Activated T-helper 1 cell treated with anti-CD3 and anti-CD28 coated beads, Interleukin-2, amount 50 U/mL, for 16 hours (primary cell): ENCODE measurements around the gene HMGCLL1.

ENCODE experiments used
- DNase-seq, 2 donors: peaks; one replicate each; pipeline ENCODE4 v3.0.0-alpha.2; 2020; ENCODE audit warnings: low read depth in 1 of 2, low spot score in 1 of 2

HMGCLL1 gene

GRCh38 chr6:55536391-55536956, 42.5 kb downstream of the HMGCLL1 start:
- no peak for DNase-seq

GRCh38 chr6:55531496-55531895, 47.5 kb downstream of the HMGCLL1 start:
- no peak for DNase-seq

- no peak for DNase-seq
Measured at GRCh38 chr6:55530931-55531330, 48.1 kb downstream of the HMGCLL1 start.

- no peak for DNase-seq
Measured at GRCh38 chr6:55528624-55529023, 50.4 kb downstream of the HMGCLL1 start.

- no peak for DNase-seq
Measured at GRCh38 chr6:55524441-55524840, 54.6 kb downstream of the HMGCLL1 start.

- no peak for DNase-seq
Measured at GRCh38 chr6:55518529-55519060, 60.4 kb downstream of the HMGCLL1 start.

GRCh38 chr6:55516736-55517135, 62.3 kb downstream of the HMGCLL1 start:
- DNase-seq: no peak

- DNase-seq: no peak
Measured at GRCh38 chr6:55512904-55513303, 66.1 kb downstream of the HMGCLL1 start.

GRCh38 chr6:55511122-55511800, 67.7 kb downstream of the HMGCLL1 start:
- DNase-seq: no peak

- DNase-seq: no peak
Measured at GRCh38 chr6:55499591-55499990, 79.4 kb downstream of the HMGCLL1 start.

- DNase-seq: no peak
Measured at GRCh38 chr6:55497694-55498093, 81.3 kb downstream of the HMGCLL1 start.

GRCh38 chr6:55496201-55496600, 82.8 kb downstream of the HMGCLL1 start:
- no peak for DNase-seq

- DNase-seq: no peak
Measured at GRCh38 chr6:55495277-55495676, 83.7 kb downstream of the HMGCLL1 start.

- no peak for DNase-seq
Measured at GRCh38 chr6:55494411-55494810, 84.6 kb downstream of the HMGCLL1 start.

GRCh38 chr6:55492259-55492658, 86.7 kb downstream of the HMGCLL1 start:
- DNase-seq: no peak

- no peak for DNase-seq
Measured at GRCh38 chr6:55490871-55491270, 88.1 kb downstream of the HMGCLL1 start.

- no peak for DNase-seq
Measured at GRCh38 chr6:55474382-55474781, 104.6 kb downstream of the HMGCLL1 start.

- no peak for DNase-seq
Measured at GRCh38 chr6:55473722-55474121, 105.3 kb downstream of the HMGCLL1 start.

- no peak for DNase-seq
Measured at GRCh38 chr6:55469951-55470366, 109.0 kb downstream of the HMGCLL1 start.

GRCh38 chr6:55456016-55456415, 123.0 kb downstream of the HMGCLL1 start:
- no peak for DNase-seq

- DNase-seq: no peak
Measured at GRCh38 chr6:55450005-55450404, 129.0 kb downstream of the HMGCLL1 start.

- no peak for DNase-seq
Measured at GRCh38 chr6:55449225-55449624, 129.8 kb downstream of the HMGCLL1 start.

GRCh38 chr6:55448451-55448850, 130.5 kb downstream of the HMGCLL1 start:
- no peak for DNase-seq
